HG03108 (cell line): ENCODE measurements around the gene ARMCX2.
"Not testable (repeated sequence)": the region's sequence is repeated elsewhere in the genome, so short reads cannot be mapped to it uniquely, and the experiment has no call there.

Experiments used
- ATAC-seq: cut with Tn5 transposase; IDR thresholded peaks from one replicate; pipeline ENCODE4 v1.9.1; 2021; ENCODE audit warnings: moderate library complexity; ENCODE audit not compliant: unreplicated experiment

ARMCX2 gene

DNA sequence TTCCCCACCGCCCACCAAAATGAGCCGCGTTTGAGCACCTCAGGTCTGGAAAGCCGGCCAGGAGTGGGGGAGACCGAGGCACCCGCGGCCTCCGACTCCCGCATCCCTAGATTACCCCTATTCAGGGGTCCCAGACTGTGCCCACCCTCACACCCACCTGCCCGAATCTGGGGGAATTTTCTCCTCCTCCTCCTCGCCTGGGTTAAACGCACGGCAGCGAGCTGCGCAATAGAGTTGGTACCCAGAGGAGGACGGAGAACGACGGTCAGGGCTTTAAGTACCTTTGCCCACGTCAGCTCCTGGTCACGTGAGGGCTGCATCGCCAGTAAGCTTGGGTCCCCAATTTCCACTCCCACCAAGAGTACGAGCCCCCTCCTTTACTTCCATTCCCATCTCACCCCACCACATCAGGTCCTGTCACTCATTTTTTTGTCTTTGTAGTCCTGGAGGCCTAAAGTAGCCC lies at the start of gene ARMCX2:
Gene ARMCX2 (minus strand): TSS at position 250 of the 463 bp plus-strand sequence. CDS start 2,262 bp downstream, outside the sequence.
- ATAC-seq, result peak; percentile 71

DNA sequence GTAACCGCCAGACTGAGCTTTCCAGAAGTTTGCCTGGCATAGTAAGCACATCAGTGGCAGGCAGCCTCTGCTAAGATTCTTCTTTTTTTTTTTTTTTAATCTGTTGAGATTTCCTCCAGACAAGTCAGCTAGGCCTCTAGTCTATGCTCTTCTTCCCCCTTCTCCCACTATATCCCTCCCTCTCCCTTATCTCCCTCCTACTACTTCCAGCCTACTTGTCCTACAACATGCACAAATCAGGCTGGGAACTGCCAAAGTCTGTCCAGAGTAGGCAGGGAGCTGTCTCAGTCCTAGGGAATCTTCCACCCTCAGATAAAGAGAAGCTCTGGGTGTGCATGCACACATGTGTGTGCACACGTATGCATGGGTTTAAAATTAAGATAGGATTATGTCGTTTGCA lies 49.7 kb upstream of the ARMCX2 start:
- no peak for ATAC-seq

DNA sequence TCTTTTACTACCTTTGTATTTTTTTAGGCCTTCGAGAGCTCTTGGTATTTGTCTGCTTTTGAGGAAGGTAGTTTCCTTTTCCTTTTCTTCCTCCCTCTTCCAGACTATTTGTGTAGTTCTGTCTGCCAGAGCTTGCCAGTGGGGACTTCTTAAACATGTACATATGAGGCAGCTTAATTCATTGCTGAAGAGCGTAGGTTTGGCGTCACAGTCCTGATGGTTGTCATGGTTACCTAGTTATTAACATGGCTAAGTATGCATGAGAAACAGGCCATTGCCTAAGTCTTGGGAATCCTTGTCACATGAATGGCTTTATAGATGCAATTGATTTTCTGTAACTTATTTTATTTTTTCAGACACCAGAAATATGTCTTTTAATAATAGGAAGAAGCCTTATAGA lies 48.5 kb upstream of the ARMCX2 start:
- ATAC-seq, result no peak

DNA sequence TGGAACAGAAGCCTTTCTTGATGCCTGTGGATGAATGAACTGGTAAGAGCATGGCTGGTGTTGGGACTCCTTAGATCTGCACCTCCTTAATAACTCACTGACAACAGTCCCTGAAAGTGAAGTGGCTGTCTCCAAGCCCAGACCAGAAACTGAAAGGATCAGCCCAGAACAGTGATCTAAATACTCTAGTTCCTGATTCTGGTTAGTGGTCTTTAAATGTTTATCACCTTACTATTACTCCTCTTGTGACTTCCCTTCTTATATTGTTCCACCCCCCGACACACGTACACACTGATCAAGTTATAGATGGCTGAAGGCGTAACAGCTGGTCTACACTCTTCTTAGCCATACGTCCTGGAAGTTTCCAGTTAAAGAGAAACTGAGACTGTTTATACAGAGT lies 33.8 kb upstream of the ARMCX2 start:
- no peak for ATAC-seq

DNA sequence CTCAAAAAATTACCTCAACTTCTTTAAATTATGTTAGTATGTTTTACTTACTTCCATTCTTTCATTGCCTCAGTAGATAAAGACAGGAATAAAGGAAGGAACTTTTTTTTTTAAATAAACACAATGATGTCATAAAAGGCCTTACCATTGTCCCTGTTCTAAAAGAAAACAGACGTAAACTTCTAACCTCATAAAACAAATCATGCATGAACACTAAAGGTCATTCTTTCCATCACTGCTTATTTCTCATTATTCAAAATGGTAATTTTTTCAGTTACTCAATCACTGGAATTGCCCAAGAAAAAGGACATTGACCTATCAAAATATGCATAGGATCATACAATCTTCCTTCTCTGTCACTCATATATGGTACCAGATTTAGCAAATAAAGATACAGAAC lies 32.2 kb upstream of the ARMCX2 start:
- no peak for ATAC-seq

DNA sequence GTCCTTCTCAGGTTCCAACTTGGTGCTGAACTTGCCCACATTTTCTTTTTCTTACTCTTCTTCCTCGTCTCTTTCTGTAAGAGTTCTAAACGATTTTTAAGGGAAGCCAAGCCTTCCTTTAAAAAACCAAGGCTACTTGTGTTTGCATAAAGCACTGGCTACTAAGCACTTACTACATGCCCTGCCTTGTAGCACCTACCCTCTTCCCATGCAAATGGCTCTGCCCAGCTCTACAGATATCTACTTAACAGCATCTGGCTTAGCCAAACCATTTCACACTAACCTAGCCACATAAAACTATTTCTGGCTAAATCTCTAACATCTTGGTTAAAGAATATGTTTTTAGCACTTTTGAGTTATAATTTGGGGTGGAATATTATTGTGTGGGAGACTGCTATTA lies 26.9 kb upstream of the ARMCX2 start:
- no peak for ATAC-seq

DNA sequence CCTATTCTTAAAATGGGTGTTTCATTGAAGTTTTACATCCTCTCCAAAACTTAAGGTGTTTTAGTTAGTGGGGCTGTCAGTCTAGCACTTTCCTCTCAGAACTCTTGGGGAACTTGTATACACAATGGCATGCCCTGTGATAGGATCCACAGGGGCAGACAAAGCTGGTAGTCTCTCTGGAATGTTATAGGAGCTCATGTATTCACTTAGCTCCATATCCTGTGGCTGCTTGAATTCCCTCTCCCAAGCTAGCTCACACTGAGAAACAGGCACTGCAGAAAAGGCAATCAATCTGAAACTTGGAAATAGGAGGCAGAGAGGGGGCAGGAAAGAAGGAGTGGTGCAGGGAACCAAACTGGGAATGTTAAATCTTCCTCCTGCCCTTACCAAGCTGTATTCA lies 26.3 kb upstream of the ARMCX2 start:
- ATAC-seq, result no peak

DNA sequence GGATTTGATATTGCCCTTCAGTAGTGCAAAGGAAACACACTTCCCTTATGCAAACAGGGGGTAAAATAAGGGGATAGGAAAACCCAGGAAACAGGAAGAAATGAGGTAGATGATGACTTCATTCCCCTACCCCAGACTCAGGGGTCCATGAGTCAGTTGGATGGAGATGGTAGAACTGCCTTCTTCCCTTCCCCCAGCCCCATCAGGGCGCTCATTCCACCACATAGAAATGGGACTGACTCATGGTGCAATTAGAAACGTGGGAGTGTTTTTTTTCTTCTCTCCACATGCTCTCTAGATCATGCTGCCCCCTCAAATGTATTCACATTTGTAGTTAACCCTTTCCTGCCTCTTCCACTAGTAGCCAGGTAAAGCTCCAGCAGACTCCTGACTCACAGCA lies 23.1 kb upstream of the ARMCX2 start:
- no peak for ATAC-seq

DNA sequence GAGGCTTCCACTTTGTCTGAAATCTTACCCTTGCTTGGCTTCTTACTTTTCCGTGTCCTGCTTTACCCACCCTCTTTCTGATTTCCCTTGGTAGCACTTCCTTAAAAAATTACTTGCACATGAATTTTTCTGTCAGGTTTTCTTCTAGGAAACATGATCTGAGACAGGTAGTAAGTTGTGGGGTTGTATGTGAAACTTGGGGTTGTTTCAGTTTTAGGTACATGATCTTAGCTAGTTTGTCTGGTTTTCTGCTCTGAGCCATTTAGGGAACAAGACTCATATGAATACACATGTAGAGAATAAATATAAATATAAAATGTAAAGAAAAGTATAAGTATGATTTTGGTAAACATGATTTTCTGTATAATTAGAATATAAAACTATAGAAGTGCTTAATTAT lies 17.4 kb upstream of the ARMCX2 start:
- no peak for ATAC-seq

DNA sequence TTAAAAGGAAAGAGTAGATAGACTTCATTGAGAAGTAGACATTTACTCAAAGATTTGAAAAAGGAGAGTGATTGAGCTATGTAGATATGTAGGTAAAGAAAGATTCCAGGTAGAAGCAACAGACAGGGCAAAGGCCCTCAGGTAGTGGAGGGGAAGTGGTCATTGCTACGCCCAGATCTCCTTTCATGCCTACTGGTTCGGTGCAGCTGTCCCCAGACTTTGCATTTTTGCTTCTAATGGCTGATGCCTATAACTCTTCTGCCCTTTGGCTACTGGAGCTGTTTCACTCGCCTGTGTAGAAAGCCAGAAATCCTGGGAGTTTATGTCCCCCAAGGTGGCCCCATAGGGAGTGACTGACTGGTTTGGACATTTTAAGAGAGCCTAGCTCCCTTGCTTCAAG lies 16.9 kb upstream of the ARMCX2 start:
- no peak for ATAC-seq

DNA sequence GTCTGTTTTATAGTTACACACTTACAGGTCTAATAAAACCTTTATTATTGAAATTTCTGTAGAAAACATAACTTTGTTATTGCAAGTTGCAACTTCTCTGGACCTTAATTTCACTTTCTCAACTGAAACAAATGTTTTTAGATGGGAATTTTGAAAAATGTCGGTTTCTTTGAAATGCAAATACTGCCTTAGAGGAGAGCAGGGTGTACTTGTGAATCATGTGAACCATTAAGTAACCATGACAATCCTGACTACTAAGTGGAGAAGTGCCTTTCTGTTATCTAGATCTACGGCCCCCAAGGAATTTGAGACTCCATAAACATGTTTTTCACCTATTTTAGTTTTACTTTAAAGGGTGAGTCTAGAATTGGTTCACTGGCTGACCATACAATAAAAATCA lies 8.5 kb upstream of the ARMCX2 start:
- ATAC-seq, result no peak

DNA sequence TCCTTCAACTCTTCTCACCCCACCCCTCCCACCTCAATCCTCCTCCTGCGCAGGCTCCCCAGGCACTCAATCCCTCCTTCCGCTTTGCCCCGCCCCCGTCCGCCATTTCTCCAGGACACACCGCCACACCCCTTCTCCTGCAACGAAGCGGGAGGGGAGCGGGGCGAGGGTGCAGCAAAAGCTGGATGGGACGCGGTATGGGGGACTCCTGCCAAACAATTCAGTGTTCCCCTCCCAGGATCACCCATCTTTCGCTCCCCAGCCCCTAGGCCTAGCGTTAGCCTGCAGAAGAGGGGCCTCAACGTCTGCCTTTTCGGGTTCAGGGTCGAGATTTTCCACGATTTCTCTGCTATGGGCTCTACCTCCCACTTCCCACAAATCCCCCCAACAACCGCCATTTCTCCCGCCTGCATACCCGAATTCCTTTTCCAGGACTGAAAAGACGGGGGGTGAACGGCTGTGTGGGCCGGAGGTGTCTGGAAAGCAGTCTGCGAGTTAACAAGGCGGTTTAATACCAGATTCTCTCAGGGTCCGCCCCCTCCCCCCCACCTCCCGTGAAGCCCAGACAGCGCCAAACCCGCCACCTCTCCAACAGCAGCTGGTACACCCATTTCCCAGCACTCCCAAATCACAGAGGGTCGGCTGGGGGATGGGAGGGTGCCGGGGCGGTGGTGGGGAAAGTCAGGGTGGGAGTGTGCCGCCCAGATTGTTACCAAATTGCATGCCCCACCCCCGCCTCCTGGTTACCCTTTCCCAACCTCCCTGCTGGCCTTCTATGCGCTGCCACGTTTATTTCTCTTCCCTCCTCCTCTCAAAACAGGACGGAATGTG lies 774 bp downstream of the ARMCX2 start:
- peak; percentile 47 for ATAC-seq

DNA sequence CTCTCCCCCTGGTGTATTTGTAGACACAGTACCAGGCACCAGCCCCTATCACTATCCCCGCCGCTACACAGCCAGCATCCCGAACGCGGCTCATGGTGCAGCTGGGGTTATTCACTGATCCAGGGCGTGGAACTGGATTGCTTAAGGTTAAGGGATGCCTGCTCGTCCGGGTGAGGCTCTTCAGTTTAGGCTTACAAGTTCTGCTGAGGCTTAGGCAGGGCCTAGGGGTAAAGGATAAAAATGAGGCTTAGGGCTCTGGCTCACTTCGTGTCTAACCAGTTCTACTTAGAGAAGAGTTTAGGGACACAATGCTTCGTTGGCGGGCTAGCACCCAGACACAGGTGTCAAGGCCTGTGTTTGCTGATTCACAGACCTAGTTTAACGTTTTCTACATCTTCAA lies 2.2 kb downstream of the ARMCX2 start:
- ATAC-seq, result no peak

DNA sequence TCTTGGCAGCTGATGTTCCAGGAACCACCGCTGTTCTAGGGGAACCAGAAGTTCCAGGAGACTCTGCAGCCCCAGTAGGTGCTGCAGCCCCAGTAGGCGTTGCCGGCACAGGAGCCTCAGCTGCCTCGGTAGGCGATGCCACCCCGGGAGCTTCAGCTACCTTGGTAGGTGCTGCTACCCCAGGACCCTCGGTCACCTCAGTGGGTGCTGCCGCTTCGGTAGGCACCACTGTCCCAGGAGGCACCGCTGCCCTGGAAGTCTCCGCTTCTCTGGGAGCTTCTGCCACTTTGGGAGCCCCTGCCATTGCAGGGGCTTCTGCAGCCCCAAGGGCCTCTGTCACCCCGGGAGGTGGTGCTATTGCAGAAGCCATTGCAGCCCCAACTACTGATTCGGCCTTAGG lies 2.8 kb downstream of the ARMCX2 start:
- ATAC-seq, result no peak

DNA sequence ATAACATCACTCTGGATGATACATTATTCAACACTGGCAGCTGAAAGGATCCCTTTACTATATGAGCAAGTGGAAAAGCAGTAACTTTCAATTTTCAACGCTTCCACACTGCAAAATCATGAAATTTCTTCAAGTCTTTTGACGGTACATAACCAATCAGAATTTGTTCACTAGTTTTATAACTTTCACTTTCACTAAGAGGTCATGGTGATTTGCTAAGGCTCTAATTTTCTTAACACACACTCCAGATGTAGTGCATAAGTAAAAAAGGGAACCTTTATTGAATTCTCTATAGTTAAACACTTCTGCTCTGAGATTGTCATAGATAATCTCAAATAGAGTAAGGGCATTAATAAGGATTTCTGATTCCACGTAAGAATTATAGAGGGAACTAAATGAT lies 4.1 kb downstream of the ARMCX2 start:
- no peak for ATAC-seq

DNA sequence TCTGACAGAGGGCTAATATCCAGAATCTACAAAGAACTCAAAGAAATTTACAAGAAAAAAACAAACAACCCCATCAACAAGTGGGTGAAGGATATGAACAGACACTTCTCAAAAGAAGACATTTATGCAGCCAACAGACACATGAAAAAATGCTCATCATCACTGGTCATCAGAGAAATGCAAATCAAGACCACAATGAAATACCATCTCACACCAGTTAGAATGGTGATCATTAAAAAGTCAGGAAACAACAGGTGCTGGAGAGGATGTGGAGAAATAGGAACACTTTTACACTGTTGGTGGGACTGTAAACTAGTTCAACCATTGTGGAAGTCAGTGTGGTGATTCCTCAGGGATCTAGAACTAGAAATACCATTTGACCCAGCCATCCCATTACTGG lies 11.9 kb downstream of the ARMCX2 start:
- not testable (repeated sequence) for ATAC-seq

DNA sequence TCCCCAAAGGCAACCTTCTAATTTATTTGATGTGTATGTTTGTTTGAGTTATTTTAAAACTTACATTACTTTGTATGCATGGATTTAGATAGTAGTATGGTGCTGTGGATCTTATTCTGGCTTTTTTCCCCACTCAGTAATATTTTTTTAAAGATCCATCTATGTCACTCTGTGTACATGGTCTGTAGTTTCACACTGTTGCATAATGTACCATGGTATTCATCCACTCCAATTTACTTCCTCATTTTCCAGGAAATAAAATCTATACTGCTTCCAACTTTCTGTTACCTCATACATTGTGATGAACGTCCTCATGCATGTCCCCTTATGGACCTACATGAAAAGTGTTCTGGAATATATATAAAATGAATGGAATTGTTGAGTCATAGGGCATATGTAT lies 17.6 kb downstream of the ARMCX2 start:
- no peak for ATAC-seq

DNA sequence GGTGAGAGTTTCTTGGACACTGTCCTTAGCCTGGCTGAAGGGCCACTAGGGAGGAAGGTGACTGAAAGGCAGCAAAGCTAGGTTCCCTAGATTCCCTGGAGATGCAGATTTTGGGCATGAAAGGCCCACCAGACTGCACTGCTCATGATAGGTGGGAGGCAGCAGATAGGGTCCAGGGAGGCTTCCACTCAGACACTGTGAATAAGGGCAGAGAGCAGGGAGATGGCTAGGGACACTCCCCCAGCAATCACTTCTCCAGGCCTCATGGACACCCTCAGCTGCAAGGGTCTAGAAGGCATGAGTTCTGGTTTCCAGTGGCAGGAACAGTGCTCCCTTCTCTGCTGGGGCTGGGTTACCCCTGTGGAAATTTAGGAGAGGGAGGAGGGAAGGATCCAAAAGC lies 20.1 kb downstream of the ARMCX2 start:
- no peak for ATAC-seq

DNA sequence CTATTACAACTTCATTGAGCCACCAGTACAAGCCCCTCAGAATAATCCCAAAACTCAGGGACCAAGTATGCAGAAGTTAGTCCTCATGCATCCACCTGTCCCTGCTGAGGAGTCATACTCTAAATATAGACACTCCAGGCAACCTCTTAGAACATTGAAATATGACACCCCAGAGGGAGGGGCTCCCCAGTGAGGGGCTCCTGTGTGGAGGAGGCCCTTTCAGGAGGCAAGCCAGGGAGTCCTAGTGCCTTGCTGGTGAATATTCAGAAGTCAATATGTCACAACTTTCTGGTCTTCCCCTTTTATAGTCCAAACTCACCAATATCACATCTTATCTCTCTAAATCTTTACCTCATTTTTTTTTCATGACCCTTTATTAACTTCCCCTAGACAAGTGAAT lies 40.3 kb downstream of the ARMCX2 start:
- no peak for ATAC-seq

DNA sequence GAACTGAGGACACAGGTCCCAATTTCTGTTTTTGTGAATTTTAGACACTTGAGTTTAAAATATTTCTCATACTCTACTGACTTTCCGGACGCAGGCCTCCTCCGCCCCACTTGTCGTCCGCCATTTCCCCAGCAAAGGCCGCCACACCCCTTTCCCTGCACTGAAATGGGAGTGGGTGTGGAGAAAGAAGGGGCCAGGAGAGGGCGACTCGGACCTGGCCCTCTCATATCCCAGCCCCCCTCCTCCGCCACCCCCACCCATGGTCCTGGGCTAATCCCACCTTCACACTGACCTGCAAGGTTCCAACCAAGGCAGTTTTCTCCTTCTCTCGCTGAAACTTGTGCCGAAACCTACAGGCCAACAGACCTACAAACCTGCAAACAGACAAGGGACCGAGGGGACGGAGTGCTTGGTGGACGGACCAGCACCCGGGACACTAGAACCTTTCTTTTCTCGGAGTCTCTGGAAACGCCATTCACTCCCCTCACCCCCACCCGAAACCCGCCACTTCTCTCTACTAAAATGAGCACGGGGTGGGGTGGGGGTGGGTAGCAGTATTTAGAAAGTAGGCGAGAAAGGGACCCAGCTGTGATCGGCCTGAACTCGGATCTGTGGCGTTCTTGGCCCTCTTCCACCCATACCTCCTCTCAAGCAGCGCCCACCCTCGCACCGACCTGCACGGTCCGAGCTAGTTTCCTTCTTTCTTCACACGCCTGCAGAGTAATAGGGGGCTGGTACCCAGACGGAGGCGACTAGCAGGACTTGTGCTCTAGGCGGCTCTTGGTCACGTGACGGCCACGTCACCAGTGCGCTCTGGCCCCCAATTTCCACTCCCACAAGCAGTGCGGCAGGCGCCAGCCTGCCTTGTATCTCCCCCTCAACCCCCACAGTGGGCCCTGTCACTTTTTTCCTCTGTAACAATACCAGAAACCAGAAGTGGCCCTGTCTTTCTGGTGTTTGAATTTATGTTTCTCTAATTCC lies 42.1 kb downstream of the ARMCX2 start, which contains the start of gene ARMCX6:
Gene ARMCX6 (minus strand): TSS at position 790 of the 981 bp plus-strand sequence. CDS start 1,380 bp downstream, outside the sequence.
- peak; percentile 87 for ATAC-seq

DNA sequence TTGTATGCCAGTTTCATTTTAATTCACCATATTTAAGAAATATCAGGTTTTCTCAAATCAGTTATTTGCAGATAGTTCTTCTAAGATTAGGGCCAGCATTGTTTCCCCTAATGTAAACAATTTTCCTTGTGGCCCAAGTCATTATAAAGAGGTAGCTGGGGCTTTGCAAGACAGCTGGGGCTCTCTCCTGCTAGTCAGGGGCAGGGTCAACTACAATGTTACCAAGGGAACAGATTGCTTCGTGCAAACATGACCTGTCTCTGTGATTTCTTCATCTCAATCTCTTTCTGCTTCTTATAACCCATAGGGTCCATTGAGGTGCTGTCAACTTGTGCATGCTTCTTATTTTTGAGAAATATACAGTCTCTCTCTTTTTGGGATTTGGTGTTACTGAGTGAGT lies 53.9 kb downstream of the ARMCX2 start:
- no peak for ATAC-seq
